Activated naive CD4-positive, alpha-beta T cell treated with anti-CD3 and anti-CD28 coated beads for 36 hours (primary cell): ENCODE measurements around the gene GALNT16. TPM values are rescaled to one million over a fixed set of nuclear protein-coding genes. Genes with fewer than 3 reads are reported as not detected.

Source experiments
- CTCF ChIA-PET: fragments of 350-600 bp; sonication (Branson Sonifier 250); formaldehyde crosslinking; loops from one replicate; lab custom pipeline; 2021; ENCODE audit warnings: antibody characterized with exemption; lab: Charles Lee
- DNase-seq: peaks from one replicate; pipeline ENCODE4 v3.0.0-alpha.2; 2020
- H3K27ac Mint-ChIP-seq: one replicate; pipeline ENCODE4 v1.8.0; 2021; ENCODE audit warnings: mild to moderate bottlenecking, mixed read lengths
- H3K27me3 Mint-ChIP-seq: one replicate; pipeline ENCODE4 v1.8.0; 2021; ENCODE audit warnings: low read depth, mixed read lengths
- H3K36me3 Mint-ChIP-seq: one replicate; pipeline ENCODE4 v1.8.0; 2021; ENCODE audit warnings: low read depth, mixed read lengths
- H3K4me1 Mint-ChIP-seq: one replicate; pipeline ENCODE4 v1.8.0; 2021; ENCODE audit warnings: low read depth, mixed read lengths
- H3K4me3 Mint-ChIP-seq: one replicate; pipeline ENCODE4 v1.8.0; 2021; ENCODE audit warnings: mild to moderate bottlenecking, moderate library complexity, mixed read lengths
- H3K9me3 Mint-ChIP-seq: one replicate; pipeline ENCODE4 v1.8.0; 2021; ENCODE audit warnings: mixed read lengths
- intact Hi-C: fragments of 100-400 bp; cut with micrococcal nuclease; formaldehyde crosslinking; loops from one replicate; pipeline ENCODE4 v1.15.1; 2023
- total RNA-seq, 2 experiments: library from RNA; stranded (reverse); gene quantifications; one replicate each; pipeline ENCODE4 v1.2.3, GENCODE V29; 2021

GALNT16 gene
- total RNA-seq, 2 experiments from 2014 or later, result 0.02 TPM; not detected in 1

DNA sequence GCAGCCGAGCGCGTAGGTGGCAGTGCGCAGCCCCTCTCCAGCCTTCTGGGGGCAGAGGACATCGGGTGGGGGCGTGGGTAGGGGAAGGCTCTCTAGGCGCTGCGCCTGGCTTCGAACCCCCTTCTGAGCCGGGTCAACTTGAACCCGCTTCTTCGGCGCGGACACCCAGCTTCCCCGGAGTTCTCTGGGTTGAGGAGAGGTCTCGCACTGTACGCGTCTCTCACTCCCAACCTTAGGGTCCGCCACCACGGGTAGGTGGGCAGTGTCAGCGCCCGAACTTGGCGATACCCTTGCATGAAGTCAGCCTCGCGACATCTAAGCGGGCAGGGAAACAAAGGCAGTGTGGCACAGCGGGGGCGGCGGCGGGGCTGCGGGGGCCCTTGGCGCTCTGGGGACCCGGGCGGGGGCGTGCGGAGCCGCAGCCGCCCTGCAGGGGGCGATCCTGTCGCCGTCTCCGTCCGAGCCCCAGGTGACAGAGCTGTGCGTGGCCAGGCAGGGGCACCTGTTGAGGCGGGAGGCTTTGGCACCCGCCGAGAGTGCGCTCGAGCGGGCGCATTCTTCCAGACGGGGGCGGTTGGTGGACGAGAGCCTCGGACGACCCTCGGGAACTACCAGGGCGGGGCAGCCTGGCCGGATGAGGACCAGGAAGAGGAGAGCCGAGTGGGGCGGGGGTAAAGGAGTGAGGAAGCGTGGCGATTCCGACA is 1.1 kb downstream of the GALNT16 start:
- peak; percentile 60 for DNase-seq
- peaks cover 51% of the 10 kb centered on the region for H3K27me3 Mint-ChIP-seq

DNA sequence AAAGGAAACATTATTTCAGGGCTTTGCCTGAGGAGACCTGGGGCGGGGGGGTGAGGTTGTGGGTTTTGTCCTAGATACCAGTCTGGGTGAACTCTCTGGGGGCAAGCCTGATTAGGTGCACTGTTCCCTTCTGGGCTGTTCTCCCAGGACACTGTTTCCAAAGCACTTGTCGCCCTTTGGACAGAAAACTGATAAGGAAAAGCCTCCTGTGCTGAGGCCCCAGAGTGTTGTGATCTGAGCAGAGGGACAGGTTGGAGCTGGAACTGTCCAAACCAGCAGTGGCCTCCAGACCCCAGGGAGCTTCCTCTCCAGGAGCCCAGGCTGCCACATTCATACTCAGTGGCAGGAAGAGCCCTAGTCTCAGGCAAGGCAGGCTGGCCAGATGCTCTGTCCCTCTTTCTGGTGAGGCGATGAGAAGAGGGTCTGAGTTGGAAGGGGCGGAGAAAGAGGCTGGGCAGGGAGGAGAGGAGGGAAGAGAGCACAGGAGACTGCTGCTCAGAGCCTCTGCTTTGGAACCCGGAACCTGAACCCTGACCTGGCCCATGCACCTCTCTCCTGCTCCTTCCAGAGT is 1.9 kb downstream of the GALNT16 start:
- no peak overlapping the region for H3K27ac Mint-ChIP-seq
- peaks cover 47% of the 10 kb centered on the region for H3K27me3 Mint-ChIP-seq
- DNase-seq, result no peak
- intact Hi-C loops, result loop anchor here (1.0 to 2.0 kb wide), 3 partner anchors 137 to 312 kb away; partner anchors contain the start of genes CCDC177, ERH and SLC39A9
- CTCF ChIA-PET, result interaction anchor here (0.5 to 0.8 kb wide), 4 partner anchors 95 to 1139 kb away, joined by 3 to 7 read pairs (median 3); no protein-coding TSS in a partner anchor
- peaks cover 6% of the 10 kb centered on the region for H3K4me1 Mint-ChIP-seq
- no peaks in the 10 kb centered on the region for H3K9me3 Mint-ChIP-seq
- H3K36me3 Mint-ChIP-seq, result no peaks in the 10 kb centered on the region
- H3K4me3 Mint-ChIP-seq, result no peak overlapping the region

More for the DNA sequence above, 1.1 kb downstream of the GALNT16 start:
- intact Hi-C loops, result loop anchor here (1.0 to 2.0 kb wide), 3 partner anchors 138 to 313 kb away; partner anchors contain the start of genes CCDC177, ERH and SLC39A9
- CTCF ChIA-PET, result interaction anchor here (0.5 to 1.9 kb wide), 6 partner anchors 12 to 1140 kb away, joined by 3 to 7 read pairs (median 3); no protein-coding TSS in a partner anchor
- Mint-ChIP-seq H3K4me3 (peak overlapping the region; percentile 63), H3K9me3 (no peaks in the 10 kb centered on the region), H3K4me1 (peaks cover 6% of the 10 kb centered on the region), H3K27ac (no peak overlapping the region), H3K36me3 (no peaks in the 10 kb centered on the region)

DNA sequence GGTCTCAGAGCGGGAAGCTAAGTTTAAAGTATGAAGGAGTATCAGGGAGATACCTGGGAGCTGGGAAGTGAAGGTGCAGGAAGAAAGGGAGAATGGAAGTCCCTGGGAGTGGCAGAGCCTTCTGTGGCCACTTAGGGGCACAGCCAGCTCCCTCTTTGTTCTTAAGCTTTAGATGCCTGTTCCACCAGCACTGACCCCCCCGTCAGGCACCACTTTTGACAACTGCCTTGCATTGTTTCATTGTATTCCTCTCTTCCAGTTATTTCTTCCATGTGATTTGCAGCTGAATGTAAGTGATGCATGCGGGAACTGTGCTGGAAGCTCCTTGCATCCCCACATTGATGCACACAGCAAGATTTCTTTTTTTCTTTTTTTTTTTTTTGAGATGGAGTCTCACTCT is 2.6 kb downstream of the GALNT16 start:
- no peak overlapping the region for H3K4me3 Mint-ChIP-seq
- no peaks in the 10 kb centered on the region for H3K9me3 Mint-ChIP-seq
- H3K27me3 Mint-ChIP-seq, result peaks cover 43% of the 10 kb centered on the region
- H3K27ac Mint-ChIP-seq, result no peak overlapping the region
- peaks cover 6% of the 10 kb centered on the region for H3K4me1 Mint-ChIP-seq
- no peaks in the 10 kb centered on the region for H3K36me3 Mint-ChIP-seq
- DNase-seq, result no peak
- intact Hi-C loops, result no loop called here
- CTCF ChIA-PET, result interaction anchor here (0.6 to 0.7 kb wide), 2 partner anchors 198 to 261 kb away, joined by 3 read pairs; no protein-coding TSS in a partner anchor

DNA sequence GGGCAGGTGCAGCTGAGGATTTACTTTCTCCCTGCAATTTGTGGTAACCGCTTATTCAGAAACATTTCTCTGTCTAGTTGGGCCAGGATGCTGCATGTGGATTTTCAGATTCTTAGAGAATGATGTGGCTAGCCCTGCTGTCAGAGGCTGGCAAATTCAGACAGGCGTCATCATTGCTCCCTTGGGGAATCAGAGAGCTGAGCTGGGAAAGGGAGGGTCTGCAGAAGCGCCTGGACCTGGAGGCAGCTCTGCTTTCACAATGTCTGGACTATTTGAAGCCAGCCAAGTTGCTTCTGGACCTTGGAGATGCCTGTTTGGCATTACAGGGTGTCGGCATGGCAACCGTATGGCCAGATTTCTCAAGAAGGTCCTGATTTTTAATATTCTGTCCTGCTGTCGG is 3.4 kb downstream of the GALNT16 start:
- intact Hi-C loops, result no loop called here
- no peak for DNase-seq
- no peaks in the 10 kb centered on the region for H3K9me3 Mint-ChIP-seq
- peaks cover 6% of the 10 kb centered on the region for H3K4me1 Mint-ChIP-seq
- CTCF ChIA-PET, result no interaction called here
- H3K4me3 Mint-ChIP-seq, result no peak overlapping the region
- peaks cover 38% of the 10 kb centered on the region for H3K27me3 Mint-ChIP-seq
- H3K36me3 Mint-ChIP-seq, result no peaks in the 10 kb centered on the region
- H3K27ac Mint-ChIP-seq, result no peak overlapping the region

DNA sequence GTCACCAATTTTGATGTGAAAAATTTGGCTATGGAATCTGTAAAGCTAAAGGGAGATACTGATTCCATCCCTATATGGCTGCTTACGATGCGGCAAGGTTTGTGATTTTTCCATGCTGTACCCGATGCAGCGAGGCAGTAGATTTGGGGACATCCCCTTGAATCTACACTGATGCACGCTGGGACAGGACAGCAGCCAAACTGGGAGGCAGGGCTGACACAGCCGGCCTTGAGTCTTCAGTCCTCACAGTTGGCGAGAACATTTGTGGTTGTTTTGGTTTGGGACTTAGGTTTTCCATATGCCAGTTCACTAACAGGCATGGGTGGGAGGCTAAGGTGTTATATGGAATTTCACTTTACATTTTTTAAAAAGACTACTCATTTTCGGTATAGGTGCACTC is 3.8 kb downstream of the GALNT16 start:
- intact Hi-C loops, result no loop called here
- peaks cover 34% of the 10 kb centered on the region for H3K27me3 Mint-ChIP-seq
- H3K9me3 Mint-ChIP-seq, result no peaks in the 10 kb centered on the region
- no peaks in the 10 kb centered on the region for H3K36me3 Mint-ChIP-seq
- H3K4me1 Mint-ChIP-seq, result peaks cover 6% of the 10 kb centered on the region
- CTCF ChIA-PET, result no interaction called here
- no peak for DNase-seq
- H3K27ac Mint-ChIP-seq, result no peak overlapping the region
- no peak overlapping the region for H3K4me3 Mint-ChIP-seq

DNA sequence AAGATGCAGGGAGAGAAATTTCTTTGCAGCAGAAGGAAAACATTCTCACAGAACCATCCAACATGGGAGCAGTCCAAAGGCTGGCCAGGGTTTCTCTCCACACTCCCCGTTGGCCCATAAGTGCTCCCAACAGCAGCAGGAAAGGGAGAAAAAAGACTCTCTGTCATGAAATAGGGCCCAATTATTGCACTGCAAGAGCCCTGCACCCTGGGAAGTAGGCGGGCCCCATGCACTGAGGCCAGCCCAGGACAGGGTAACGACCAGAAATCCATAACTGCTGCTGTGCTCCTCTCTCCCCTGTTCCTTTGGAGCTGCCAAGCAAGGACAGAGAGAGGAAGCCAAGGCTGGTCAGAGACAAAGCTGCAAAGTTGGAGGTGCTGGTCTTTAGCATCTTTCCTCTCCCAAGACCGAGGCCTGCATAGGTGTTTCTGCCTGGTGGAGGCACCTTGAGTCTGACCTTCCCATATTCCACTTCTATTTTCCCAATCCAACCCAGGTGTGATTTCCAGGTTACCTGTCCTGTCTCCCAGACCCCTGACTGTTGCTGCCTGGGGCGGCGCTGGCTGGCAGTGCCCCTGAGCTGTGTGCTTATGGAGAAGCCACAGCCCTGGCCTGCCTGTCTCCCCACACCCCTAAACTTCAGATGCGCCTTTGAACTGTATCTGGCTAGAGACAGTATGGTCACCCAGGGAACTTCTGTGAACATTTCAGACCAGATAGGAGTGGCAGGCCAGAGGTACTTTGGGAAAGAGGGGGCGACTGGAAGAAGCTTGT is 6.8 kb downstream of the GALNT16 start:
- H3K36me3 Mint-ChIP-seq, result no peaks in the 10 kb centered on the region
- intact Hi-C loops, result no loop called here

DNA sequence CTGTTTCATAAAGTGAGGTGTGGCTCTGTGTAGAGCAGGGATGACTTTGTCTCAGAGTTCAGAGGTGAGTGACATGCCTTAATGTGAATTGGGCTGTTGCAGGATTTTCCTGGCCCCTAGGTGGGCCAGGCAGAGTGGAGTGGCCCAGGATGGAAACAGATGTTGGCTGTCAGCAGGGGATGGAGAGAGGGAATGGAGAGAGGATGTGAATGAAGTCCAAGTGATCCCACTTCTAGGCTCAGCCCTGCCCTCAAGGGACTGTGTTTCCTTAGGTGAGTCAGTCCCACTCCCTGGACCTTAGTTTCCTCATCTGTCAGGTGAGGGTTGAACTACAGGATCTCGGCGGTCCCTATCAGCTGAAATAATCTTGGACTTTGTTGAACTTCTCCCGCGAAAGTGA is 7.5 kb downstream of the GALNT16 start:
- CTCF ChIA-PET, result interaction anchor here (1.0 kb wide), 1 partner anchor 193 kb away, joined by 3 read pairs; no protein-coding TSS in a partner anchor
- Mint-ChIP-seq H3K36me3 (no peaks in the 10 kb centered on the region), H3K4me1 (no peaks in the 10 kb centered on the region), H3K27me3 (peaks cover 11% of the 10 kb centered on the region), H3K9me3 (no peaks in the 10 kb centered on the region), H3K27ac (no peak overlapping the region), H3K4me3 (no peak overlapping the region)
- DNase-seq, result no peak
- intact Hi-C loops, result no loop called here

More for the DNA sequence above, 6.8 kb downstream of the GALNT16 start:
- Mint-ChIP-seq H3K27ac (no peak overlapping the region), H3K9me3 (no peaks in the 10 kb centered on the region), H3K27me3 (peaks cover 18% of the 10 kb centered on the region), H3K4me3 (no peak overlapping the region), H3K4me1 (no peaks in the 10 kb centered on the region)
- CTCF ChIA-PET, result no interaction called here
- DNase-seq, result no peak

DNA sequence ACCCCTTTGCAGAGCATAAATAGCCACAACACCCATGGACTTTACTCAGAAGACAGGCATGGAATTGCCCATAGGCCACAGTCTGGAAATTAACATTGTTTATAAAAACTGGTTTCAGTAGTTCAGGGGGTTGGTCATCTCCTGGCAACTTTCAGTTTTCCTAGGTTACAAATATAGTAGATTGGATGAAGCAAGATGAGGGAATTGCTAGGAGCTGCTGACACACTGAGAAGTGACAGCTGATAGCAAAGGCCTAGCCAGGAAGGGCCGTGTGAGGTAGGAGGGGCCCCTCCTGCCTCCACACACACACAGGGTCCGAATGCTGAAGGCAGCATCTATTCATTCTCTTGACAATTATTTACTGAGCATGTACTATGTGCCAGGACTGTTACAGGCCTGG is 8.3 kb downstream of the GALNT16 start:
- no peak for DNase-seq
- Mint-ChIP-seq H3K27me3 (peaks cover 7% of the 10 kb centered on the region), H3K36me3 (no peaks in the 10 kb centered on the region), H3K4me3 (no peak overlapping the region), H3K4me1 (no peaks in the 10 kb centered on the region), H3K9me3 (no peaks in the 10 kb centered on the region), H3K27ac (no peak overlapping the region)
- intact Hi-C loops, result no loop called here
- CTCF ChIA-PET, result interaction anchor here (1.0 kb wide), 1 partner anchor 192 kb away, joined by 3 read pairs; no protein-coding TSS in a partner anchor

DNA sequence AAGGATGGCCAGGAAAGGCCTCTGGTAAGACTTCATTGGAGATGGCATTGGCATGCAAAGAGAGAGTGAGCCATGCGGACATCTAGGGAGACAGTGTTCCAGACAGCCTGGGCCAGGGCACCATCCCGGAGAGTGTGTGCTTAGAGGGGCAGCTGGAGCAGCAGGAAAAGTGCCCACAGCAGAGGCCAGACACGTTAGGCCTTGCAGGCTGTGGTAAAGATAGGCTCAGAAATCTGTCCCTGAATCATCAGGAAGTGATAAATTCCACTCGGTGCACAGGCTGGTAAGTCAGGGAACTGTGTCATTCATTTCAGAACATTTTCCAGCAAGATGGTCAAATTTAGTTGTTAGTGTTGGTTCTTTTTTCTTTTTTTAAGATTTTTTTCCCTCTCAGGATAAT is 8.8 kb downstream of the GALNT16 start:
- intact Hi-C loops, result no loop called here
- H3K27ac Mint-ChIP-seq, result no peak overlapping the region
- no peaks in the 10 kb centered on the region for H3K36me3 Mint-ChIP-seq
- CTCF ChIA-PET, result no interaction called here
- H3K9me3 Mint-ChIP-seq, result no peaks in the 10 kb centered on the region
- H3K4me1 Mint-ChIP-seq, result no peaks in the 10 kb centered on the region
- H3K4me3 Mint-ChIP-seq, result no peak overlapping the region
- peaks cover 4% of the 10 kb centered on the region for H3K27me3 Mint-ChIP-seq
- no peak for DNase-seq

DNA sequence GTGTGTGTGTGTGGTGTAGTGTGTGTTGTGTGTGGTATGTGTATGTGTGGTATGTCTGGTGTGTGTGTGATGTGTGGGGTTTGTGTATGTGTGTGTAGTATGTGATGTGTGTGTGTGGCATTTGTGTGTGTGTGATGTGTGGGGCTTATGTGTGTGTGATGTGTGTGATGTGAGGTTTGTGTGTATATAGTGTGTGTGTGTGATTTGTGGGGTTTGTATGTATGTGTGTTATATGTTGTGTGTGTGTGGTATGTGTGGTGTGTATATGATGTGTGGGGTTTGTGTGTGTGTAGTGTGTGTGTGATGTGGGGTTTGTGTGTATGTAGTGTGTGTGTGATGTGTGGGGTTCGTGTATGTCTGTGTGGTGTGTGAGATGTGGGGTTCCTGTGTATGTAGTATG is 9.4 kb downstream of the GALNT16 start:
- no peak for DNase-seq
- Mint-ChIP-seq H3K4me3 (no peak overlapping the region), H3K9me3 (no peaks in the 10 kb centered on the region), H3K27me3 (no peaks in the 10 kb centered on the region), H3K36me3 (no peaks in the 10 kb centered on the region), H3K27ac (no peak overlapping the region), H3K4me1 (no peaks in the 10 kb centered on the region)
- CTCF ChIA-PET, result no interaction called here
- intact Hi-C loops, result no loop called here

DNA sequence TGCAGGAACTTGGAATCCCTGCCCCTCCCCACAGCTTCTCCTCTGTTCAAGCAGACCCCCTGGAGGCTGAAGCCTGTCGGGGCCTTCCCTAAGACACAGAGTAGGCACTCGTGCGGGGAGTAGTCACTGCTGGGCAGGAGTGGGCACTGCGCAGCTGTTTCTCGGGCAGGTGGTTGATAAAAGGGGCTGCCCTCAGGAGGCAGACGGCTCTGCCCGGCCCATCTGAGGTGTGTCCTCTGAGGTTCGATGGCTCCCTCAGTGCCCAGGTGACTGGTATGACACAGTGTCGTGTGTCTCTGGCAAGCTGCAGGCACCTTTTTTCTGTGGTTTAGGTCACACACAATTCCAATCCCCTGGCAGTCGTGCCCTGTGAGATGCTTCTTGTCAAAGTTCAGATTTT is 10.1 kb downstream of the GALNT16 start:
- CTCF ChIA-PET, result no interaction called here
- H3K36me3 Mint-ChIP-seq, result no peaks in the 10 kb centered on the region
- no peak overlapping the region for H3K4me3 Mint-ChIP-seq
- no peaks in the 10 kb centered on the region for H3K27me3 Mint-ChIP-seq
- no peak overlapping the region for H3K27ac Mint-ChIP-seq
- intact Hi-C loops, result no loop called here
- no peaks in the 10 kb centered on the region for H3K9me3 Mint-ChIP-seq
- DNase-seq, result no peak
- no peaks in the 10 kb centered on the region for H3K4me1 Mint-ChIP-seq
